ENCODE results near the gene FIBP. TPM values are rescaled to one million over a fixed set of nuclear protein-coding genes. Genes with fewer than 3 reads are reported as not detected.

FIBP gene
- total RNA-seq, 2 donors from 2014 or later: 81.0 to 92.0 TPM

- Histone ChIP-seq H3K4me3 (ENCODE audit: low read length) (no peak overlapping the region), H3K9me3 (ENCODE audit: control insufficient read depth, low read length) (peaks cover 7% of the 10 kb centered on the region), H3K36me3 (ENCODE audit: control insufficient read depth, insufficient read depth, low read length) (peaks cover 19% of the 10 kb centered on the region), H3K27ac (ENCODE audit: low read depth, low read length) (no peak overlapping the region), H3K27me3 (ENCODE audit: control insufficient read depth, insufficient read depth, low read length, poor library complexity, severe bottlenecking) (no peaks in the 10 kb centered on the region), H3K4me1 (ENCODE audit: control insufficient read depth, insufficient read depth, low read length) (peaks cover 5% of the 10 kb centered on the region), H3K9ac (ENCODE audit: extremely low read depth, low read length, poor library complexity, severe bottlenecking) (no peak overlapping the region)
- Mint-ChIP-seq H3K4me3 (no peak overlapping the region), H3K4me1 (peaks cover 4% of the 10 kb centered on the region), H3K27ac (no peak overlapping the region), H3K36me3 (ENCODE audit: low read depth) (peaks cover 17% of the 10 kb centered on the region), H3K9me3 (no peaks in the 10 kb centered on the region), H3K27me3 (ENCODE audit: insufficient read depth) (peaks cover 12% of the 10 kb centered on the region)
- TF ChIP-seq CTCF (conservative IDR thresholded peaks at IDR 0.05): no peak
- 80 to 91% methylated on average over 3 of the region's 3 CpGs for WGBS, 2 experiments (ENCODE audit: insufficient coverage in 1 of 2, insufficient read length in 1 of 2)
- no peak for DNase-seq
Observed at GRCh38 chr11:65847746-65848145, 40.5 kb downstream of the FIBP start.

GRCh38 chr11:65844231-65844872 lies 43.9 kb downstream of the FIBP start:
- Mint-ChIP-seq H3K27me3 (ENCODE audit: insufficient read depth) (peaks cover 12% of the 10 kb centered on the region), H3K9me3 (no peaks in the 10 kb centered on the region), H3K27ac (no peak overlapping the region), H3K36me3 (ENCODE audit: low read depth) (no peaks in the 10 kb centered on the region), H3K4me3 (no peak overlapping the region), H3K4me1 (peaks cover 4% of the 10 kb centered on the region)
- 93% methylated on average over 9 to 10 of the region's 10 CpGs for WGBS, 2 experiments (ENCODE audit: insufficient coverage in 1 of 2, insufficient read length in 1 of 2)
- TF ChIP-seq CTCF (conservative IDR thresholded peaks at IDR 0.05): no peak
- no peaks in the 10 kb centered on the region for H3K9me3 ChIP-seq (ENCODE audit: control insufficient read depth, low read length)
- peaks cover 5% of the 10 kb centered on the region for H3K4me1 ChIP-seq (ENCODE audit: control insufficient read depth, insufficient read depth, low read length)
- no peak overlapping the region for H3K27ac ChIP-seq (ENCODE audit: low read depth, low read length)
- H3K4me3 ChIP-seq (ENCODE audit: low read length): no peak overlapping the region
- H3K9ac ChIP-seq (ENCODE audit: extremely low read depth, low read length, poor library complexity, severe bottlenecking): no peak overlapping the region
- no peaks in the 10 kb centered on the region for H3K36me3 ChIP-seq (ENCODE audit: control insufficient read depth, insufficient read depth, low read length)
- no peaks in the 10 kb centered on the region for H3K27me3 ChIP-seq (ENCODE audit: control insufficient read depth, insufficient read depth, low read length, poor library complexity, severe bottlenecking)
- no peak for DNase-seq

GRCh38 chr11:65843811-65844210 lies 44.5 kb downstream of the FIBP start:
- Histone ChIP-seq H3K4me1 (ENCODE audit: control insufficient read depth, insufficient read depth, low read length) (peaks cover 5% of the 10 kb centered on the region), H3K36me3 (ENCODE audit: control insufficient read depth, insufficient read depth, low read length) (no peaks in the 10 kb centered on the region), H3K4me3 (ENCODE audit: low read length) (peak overlapping the region; percentile 51), H3K9me3 (ENCODE audit: control insufficient read depth, low read length) (no peaks in the 10 kb centered on the region), H3K27me3 (ENCODE audit: control insufficient read depth, insufficient read depth, low read length, poor library complexity, severe bottlenecking) (no peaks in the 10 kb centered on the region), H3K9ac (ENCODE audit: extremely low read depth, low read length, poor library complexity, severe bottlenecking) (no peak overlapping the region), H3K27ac (ENCODE audit: low read depth, low read length) (no peak overlapping the region)
- Mint-ChIP-seq H3K27ac (no peak overlapping the region), H3K9me3 (no peaks in the 10 kb centered on the region), H3K36me3 (ENCODE audit: low read depth) (no peaks in the 10 kb centered on the region), H3K4me1 (peaks cover 4% of the 10 kb centered on the region), H3K27me3 (ENCODE audit: insufficient read depth) (peaks cover 12% of the 10 kb centered on the region), H3K4me3 (no peak overlapping the region)
- 82 to 96% methylated on average over 3 of the region's 3 CpGs for WGBS, 2 experiments (ENCODE audit: insufficient coverage in 1 of 2, insufficient read length in 1 of 2)
- no peak for DNase-seq
- no peak for TF ChIP-seq CTCF (conservative IDR thresholded peaks at IDR 0.05)
